Stimulated activated CD8-positive, alpha-beta memory T cell treated with anti-CD3 and anti-CD28 coated beads, Interleukin-15, amount 100 ng/mL, for 4 hours (primary cell): ENCODE results near the gene RPN2.
"Not testable (repeated sequence)": the region's sequence is repeated elsewhere in the genome, so short reads cannot be mapped to it uniquely, and the experiment has no call there.

ENCODE experiments used
- DNase-seq, 2 donors: peaks; one replicate each; pipeline ENCODE4 v3.0.0-alpha.2; 2020; ENCODE audit warnings: low read depth in 2 of 2

RPN2 gene

DNA sequence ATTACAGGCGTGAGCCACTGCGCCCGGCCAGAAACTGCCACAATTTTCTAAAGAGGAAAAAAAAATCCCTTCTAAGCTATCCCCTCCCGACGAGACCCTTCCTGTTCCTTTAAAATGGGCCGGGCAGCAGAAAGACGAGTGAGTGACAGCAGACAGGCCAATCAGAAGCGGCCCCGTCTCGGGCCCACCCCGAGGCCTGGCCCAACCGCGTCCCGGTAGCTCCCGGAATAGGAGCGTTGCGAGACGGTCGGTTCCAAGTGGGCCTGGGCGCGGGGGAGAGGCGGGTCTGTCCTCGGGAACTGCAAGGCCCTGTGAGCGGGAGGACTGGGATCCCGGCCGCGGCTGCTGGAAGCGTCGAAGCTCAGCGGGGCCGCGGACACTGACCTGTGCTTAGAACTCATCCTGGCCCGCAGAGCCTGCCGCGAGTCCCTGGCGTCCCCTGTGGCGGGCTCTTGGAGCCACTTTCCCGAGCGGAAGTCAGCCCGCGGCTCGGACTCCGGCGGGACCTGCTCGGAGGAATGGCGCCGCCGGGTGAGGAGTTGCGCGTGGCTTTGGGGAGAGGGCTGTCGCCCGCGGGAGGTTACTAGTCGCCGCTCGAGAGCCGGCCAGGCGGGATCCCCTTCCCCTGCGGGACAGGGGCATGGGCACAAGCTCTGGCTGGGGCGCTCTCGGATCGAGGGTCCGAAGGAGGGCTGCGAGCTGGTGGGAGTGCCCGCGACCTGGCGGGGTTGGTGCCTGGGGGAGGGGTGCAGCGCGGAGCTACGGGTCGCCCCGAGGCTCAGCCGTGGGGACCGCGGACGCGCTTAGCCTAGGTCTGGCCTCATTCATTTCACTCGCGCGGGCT is at the start of gene RPN2, which contains the start of gene MROH8:
RPN2 (plus strand) TSS at position 492 of the 844 bp plus-strand sequence; CDS start at position 519, 27 bp downstream.
MROH8 (minus strand) TSS at position 710 of the 844 bp plus-strand sequence.
- DNase-seq, result peak; percentile 88 to 89

DNA sequence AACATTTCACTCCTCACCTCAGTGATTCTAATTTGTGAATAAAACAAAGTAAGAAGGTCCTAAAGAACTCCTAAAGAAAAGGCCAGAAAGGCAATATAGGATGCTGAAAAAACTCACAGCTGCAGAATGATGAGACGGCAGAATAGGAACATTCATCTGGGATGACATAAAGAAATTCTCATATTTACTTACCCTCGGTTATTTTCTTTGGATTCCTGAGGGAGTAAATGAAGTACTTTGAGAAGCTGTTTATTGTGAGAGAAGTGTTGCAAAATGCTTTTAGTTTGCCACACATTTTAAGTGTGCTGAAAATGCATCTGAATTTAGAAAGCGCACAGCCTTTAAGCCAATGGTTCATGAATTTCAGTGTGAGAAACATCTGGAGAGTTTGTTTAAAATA is 47.6 kb upstream of the RPN2 start:
- no peak for DNase-seq

DNA sequence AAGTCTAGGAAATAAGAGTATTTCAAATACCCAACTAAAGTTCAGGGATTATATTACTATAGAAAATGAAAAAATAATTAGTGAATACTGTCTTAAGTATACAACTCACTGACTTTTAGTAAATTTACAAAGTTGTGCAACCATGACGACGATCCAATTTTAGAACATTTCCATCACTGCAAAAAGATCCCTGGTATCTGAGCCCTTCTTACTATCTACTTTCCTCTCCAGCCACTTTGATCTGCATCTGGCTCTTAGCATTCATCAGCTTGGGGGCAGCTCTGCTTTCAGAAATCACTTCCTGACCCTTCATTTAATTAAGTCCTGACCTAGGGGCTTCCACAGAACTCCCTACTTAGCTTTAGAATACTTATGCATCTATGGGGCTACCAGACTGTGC is 45.2 kb upstream of the RPN2 start:
- DNase-seq, result no peak

DNA sequence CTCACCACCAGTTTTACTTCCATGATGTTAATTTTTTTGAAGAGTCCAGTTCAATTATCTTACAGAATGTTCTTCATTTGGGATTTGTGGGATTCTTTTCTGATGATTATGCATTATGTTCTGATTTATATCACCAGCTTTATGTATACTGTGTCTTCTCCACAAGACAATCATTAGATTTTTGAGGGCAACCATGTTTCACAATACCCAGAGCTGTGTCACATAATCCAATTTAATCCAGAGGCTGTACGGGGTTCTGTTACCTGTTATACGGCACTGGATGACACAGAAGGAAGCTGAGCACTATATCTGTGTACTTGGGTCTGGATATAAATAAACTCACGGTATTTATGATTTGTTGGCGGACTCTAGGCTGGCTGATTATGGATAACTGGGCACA is 41.6 kb upstream of the RPN2 start:
- no peak for DNase-seq

DNA sequence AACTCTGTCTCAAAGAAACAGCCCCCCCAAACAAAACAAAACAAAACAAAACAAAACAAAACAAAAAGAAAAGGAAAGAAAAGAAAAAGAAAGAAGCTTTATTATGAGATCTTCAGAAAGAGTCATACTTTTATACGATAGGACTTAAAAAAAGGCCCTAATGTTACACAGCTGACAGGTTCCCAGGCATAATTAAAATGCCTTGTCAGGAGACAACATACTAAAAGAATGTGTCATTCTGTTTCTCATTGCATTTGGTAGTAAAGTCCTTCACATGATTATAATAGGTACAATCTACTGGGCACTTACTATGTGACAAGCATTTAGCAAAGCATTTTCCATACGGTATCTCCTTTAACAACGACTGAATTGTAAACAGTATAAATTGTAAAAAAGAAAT is 36.4 kb upstream of the RPN2 start:
- DNase-seq, result no peak

DNA sequence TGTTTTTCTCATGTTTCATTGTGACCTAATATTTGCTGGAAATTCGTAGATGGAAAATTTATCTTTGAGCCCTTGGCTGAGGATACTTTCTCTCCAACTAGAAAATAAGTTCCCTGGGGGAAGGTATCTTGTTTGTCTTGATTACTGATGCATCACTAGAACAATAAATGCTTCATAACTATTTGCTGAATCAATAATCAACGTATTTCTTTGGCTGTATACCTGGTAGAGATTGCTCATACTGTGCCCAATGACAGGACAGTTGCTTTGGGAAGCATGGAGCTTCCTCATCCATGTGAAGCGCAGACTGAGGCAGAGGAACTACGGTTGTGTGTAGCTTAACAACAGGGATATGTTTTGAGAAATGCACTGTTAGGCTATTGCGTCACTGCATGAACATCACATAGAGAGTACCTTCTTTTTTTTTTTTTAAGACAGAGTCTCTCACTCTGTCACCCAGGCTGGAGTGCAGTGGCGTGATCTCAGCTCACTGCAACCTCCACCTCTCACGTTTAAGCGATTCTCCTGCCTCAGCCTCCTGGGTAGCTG is 34.2 kb upstream of the RPN2 start:
- DNase-seq, result no peak

DNA sequence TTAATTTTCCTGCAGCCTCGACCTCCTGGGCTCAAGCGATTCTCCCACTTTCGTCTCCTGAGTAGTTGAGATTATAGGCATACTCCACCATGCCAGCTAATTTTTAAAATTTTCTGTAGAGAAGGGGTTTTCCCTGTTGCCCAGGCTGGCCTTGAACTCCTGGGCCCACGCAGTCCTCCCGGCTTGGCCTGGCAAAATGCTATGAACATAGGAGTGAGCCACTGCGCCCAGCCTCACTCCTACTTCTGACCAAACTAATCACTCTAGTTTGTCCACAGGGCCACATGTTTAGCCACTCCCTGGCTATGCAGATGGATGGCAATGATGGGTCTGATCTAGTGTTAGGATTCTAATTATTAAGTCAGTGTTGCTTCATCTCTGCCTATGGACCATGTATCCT is 31.9 kb upstream of the RPN2 start:
- DNase-seq, result no peak

DNA sequence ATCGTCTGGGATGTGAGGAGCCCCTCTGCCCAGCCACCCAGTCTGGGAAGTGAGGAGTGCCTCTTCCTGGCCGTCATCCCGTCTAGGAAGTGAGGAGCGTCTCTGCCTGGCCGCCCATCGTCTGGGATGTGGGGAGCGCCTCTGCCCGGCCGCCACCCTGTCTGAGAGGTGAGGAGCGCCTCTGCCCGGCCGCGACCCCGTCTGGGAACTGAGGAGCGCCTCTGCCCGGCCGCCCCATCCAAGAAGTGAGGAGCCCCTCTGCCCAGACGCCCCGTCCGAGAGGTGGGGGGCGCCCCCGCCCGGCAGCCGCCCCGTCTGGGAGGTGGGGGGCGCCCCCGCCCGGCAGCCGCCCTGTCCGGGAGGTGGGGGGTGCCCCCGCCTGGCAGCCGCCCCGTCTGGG is 28.3 kb upstream of the RPN2 start:
- not testable (repeated sequence) for DNase-seq

DNA sequence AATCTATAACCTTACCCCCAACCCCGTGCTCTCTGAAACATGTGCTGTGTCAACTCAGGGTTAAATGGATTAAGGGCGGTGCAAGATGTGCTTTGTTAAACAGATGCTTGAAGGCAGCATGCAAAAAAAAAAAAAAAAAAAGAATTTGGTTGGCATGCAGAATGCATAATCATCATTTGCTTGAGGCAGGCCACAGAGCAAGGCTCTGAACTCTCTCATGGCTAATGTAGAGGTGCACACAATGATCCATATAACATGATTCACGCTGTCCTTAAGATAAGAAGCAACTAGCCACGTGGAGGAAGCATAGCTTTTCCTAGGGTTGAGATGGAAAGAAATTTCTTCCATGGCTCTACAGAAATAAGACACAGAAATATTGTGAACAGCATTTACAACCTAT is 27.6 kb upstream of the RPN2 start:
- DNase-seq, result no peak

DNA sequence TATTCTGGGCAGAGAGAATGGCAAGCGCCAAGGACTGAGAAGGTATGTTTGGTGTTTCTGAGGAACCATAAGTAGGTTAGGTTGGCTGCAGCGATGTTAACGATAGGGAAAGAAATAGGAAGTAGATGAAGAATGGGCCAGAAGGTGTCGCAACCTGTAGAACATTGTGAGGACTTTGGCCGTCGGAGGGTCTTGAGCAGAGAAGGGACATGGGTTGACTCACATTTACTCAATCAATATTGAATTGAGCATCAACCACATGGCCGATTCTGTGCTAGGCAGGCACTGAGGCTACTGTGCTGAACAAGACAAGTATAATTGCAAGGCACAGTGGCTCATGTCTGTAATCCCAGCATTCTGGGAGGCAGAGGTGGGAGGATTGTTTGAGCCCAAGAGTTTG is 26.8 kb upstream of the RPN2 start:
- no peak for DNase-seq

DNA sequence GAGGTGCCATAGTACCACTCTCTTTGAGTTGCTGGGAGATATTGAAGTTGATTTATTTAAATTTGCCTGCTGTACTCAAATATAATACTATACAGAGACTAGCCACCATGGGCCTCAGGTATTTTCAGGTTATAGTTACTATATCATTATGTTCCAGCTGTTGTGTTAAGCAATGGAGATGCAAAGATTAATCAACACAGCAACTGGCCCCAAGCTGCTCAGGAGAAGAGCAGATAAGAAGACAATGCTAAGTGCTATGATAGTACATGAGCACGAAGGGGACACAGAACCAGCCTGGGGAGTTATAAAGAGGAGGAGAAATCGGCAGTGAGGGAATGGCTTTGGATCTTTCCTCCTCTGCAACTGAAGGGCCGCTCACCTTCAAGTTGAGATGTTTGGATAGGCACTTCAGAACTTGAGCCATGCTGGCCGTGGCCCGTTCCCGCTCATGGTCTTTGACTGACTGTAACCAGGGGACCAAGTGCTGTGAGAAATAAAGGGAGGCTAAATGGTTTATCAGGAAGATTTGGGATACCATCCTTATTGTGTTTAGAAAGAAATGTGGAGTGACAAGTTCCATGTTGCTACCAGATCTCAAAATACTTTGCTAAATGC is 24.3 kb upstream of the RPN2 start:
- DNase-seq, result no peak

DNA sequence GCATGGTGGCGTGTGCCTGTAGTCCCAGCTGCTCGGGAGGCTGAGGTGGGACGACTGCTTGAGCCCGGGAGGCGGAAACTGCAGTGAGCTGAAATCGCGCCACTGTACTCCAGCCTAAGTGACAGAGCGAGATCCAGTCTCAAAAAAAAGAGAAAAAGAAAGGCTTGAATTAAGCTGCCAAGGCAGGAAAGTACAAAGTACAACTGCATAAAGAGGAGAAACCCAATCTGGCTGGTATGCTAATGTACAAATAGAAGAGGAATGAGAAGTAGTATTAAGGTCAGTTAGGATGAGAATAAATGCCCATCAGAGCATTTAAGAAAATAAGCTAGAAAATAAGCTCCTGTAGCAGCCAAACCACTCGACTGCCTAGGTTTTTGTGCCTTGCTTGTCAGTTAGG is 23.1 kb upstream of the RPN2 start:
- DNase-seq, result no peak

DNA sequence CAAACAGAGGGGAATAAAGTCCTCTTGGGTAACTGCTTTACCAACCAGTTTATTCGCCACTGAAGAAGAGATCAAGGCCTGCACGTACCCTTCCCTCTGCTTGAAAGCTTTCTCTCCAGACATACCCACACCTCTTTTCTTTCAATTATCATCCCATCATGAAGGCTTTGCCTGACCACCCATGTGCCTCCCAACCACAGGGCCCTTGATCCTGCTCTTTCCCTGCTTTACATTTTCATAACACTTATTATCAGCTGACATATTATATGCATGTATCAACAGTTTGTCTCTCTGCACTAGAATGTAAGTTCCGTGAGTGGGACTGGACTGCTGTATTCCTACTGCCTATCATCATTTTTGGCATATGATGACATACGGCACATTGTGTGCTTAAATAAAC is 20.9 kb upstream of the RPN2 start:
- DNase-seq, result no peak

DNA sequence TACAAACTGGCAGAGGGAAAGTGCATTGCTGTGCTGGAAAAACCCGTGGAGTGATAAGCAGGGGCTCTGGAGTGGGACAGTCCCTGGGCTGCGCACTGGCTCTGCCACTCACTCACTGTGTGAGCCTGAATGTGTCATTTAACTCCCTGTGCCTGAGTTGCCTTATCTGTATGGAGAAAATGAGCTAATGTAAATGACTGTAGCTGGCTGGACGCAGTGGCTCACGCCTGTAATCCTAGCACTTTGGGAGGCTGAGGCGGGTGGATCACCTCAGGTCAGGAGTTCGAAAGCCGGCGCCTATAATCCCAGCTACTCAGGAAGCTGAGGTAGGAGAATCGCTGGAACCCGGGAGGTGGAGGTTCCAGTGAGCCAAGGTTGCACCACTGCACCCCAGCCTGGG is 18.4 kb upstream of the RPN2 start:
- no peak for DNase-seq

DNA sequence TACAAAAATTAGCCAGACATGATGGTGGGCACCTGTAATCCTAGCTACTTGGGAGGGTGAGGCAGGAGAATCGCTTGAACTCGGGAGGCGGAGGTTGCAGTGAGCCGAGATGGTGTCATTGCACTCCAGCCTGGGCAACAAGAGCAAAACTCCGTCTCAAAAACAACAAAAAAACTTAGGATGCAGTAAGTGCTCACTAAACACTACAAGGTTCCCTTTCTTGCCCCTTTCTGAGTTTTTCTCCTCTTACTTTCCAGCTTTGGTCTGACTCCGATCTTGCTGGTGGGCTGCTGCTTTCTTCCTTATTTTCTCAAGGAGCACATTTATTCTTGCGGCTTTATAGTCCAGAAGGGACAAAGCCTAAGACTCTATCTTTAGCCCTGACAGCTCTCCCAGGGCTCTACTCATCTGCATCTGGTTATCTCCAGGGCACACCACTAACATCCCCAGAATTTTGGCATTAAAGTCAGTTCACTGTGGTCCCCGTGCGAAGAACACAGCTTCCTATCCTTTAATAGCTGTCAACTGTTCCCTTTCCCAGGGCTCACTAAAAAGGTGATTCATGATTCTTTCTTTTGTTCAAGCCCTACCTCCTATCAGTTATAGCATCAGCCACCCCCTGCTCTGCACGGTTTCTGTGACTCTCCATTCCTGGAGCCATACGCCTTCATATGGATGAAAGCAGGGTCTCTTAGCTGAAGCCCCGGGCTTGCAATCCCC is 17.1 kb upstream of the RPN2 start:
- DNase-seq, result no peak

DNA sequence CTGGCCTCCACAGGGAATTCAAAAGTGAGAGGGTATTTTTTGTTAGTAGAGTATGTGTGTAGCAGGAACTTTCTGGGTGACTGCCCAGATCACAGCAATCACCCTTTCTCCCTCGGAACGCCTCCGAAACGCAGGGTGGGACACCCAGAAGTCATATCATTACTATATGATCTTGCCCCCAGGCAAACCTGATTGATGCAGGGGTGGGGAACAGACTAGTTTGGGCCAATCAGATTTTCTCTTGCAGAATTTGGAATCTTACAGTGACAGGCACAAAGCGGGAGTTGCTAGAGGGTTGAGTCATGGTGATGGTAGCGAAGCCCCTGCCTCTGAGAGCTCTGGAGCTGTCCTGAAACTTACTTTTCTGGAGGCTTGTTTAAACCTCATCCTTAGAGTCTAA is 16.5 kb upstream of the RPN2 start:
- no peak for DNase-seq

DNA sequence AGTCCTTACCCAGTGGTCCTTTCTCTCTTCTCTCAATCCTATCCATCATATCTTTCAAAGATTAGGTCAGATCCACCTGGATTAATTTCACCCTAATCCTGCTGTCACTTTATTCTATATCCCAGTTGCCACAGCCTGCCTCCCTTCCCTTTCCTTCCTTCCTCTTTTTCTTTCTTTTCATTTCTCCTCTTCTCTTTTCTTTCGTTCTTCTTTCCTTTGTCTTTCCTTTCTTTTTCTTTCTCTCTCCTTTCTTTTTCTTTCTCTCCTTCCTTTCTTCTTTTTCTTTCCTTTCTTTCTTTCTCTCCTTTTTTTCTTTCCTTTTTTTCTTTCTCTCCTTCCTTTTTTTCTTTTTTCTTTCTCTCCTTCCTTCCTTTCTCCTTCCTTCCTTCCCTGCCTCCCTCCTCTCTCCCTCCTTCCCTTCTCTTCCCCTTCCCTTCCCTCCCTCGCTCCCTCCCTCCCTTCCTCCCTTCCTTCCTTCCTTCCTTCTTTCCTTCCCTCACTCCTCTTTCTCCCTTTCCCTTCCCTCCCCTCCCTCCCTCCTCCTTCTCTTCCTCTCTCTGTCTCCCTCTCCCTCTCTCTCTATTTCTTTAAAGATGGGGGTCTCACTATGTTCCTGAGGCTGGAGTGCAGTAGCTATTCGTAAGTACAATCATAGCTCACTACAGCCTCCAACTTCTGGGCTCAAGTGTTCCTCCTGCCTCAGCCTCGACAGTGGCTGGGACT is 15.1 kb upstream of the RPN2 start:
- no peak for DNase-seq

DNA sequence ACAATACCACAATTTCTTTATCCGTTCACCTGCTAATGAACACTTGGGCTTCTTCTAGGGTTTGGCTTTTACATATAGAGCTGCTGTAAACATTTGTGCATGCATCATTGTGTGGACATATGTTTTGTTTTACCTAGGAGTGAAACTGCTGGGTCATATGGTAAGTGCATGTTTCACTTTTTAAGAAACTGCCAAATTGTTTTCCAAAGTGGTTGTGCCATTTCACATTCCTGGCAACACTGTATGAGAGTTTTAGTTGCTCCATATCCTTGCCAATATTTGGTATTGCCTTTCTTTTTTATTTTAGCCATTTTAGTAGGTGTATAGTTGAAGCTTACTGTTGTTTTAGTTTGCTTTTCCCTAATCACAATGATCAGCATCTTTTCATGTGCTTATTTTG is 14.1 kb upstream of the RPN2 start:
- DNase-seq, result no peak

DNA sequence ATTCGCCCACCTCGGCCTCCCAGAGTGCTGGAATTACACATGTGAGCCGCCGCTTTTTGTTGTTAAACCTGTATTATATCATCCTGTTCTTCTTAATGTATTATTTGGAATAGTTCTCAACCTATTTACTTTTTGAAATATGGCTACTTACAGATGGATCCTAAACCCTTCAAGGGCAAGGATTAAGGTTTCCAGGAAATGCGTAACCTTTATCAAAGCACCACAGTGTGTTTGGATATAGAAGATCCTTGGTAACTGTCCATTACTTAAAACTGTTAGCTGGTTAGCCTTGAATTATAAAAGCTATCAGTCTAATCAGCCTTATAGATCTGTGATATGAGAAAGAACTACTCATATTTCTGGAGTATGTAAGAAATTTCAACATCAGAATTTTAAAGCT is 12.3 kb upstream of the RPN2 start:
- no peak for DNase-seq

DNA sequence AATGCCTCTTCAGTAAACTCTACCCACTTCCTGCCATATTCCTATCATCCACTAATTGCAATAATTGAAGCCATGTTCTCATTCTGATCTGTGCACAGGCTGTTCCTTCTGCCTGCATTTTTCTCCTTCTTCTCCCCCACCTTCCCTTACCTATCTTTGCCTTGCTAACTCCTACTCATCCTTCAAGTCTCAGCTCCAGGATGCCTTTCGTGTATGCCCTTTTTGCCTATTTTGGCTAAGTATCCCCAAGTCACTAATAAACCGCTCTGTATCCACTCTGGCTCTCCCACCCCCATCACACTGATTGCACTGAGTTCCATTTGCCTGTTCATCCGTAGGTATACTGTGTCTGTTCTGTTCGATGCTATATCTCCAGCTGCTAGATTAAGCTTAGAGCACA is 6.3 kb upstream of the RPN2 start:
- no peak for DNase-seq

DNA sequence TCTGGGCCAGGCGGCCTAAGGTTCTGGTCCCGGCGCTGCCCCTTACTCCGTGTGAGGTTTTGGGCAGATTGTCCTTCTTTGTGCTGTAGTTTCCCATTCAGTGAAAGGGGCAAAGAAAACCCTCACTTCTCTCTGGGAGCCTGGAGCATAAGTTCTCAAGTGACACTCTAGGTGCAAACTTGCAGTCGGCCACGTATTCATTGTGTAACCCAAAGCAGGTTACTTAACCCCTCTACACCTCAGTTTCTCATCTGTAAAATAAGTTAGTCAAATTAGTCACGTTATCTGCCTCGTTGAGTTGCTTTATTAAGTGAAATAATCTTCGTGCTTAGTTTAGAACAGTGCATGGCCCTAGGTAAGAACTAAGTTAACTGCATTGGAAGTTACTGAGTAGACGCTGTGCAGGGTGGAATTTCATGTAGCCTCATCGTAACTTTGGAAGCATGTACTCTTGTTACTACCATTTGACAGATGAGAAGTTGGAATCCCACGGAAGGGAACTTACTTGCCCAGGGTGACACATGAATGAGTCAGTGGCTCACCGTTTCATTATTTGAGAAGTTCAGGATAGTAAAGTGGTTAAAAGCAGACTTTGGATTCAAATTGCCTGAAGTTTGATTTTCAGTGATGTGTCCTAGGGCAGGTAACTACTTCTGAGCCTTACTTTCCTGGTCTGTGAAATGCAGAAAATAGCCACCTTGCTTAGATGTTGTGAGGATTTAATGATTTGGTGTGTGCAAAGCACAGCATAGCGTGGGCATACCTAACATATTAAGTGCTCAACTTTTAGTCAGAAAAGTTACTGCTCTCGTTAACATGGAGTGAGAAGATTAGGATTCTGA is 774 bp downstream of the RPN2 start:
- no peak for DNase-seq
